Keratinocyte (primary cell): Measurements from ENCODE around the gene KIF24. TPM values are rescaled to one million over a fixed set of nuclear protein-coding genes. Genes with fewer than 3 reads are reported as not detected.
"Not testable (repeated sequence)": the region's sequence is repeated elsewhere in the genome, so short reads cannot be mapped to it uniquely, and the experiment has no call there.

ENCODE experiments used
- DNase-seq: peaks from one replicate; pipeline ENCODE4 v3.0.0-alpha.2; 2011; ENCODE audit warnings: low read depth, missing footprints, low spot score
- FAIRE-seq: peaks from 2 replicates; lab custom pipeline; 2011; peaks lifted over from hg19 to GRCh38; lab: Jason Lieb, UNC
- H2AFZ ChIP-seq: 2 replicates; pipeline ENCODE4 v1.6.0; 2012; ENCODE audit warnings: low read length, control low read depth, inconsistent platforms; ENCODE audit not compliant: control insufficient read depth
- H3K27ac ChIP-seq: 2 replicates; pipeline ENCODE4 v1.5.1; 2011; ENCODE audit warnings: low read length; ENCODE audit not compliant: control insufficient read depth, insufficient read depth
- H3K27me3 ChIP-seq: 3 replicates; pipeline ENCODE4 v1.6.0; 2011; ENCODE audit warnings: low read length; ENCODE audit not compliant: control insufficient read depth, insufficient read depth; ENCODE audit errors: extremely low read depth
- H3K36me3 ChIP-seq, 2 experiments: 2 replicates in 1 of 2; 3 replicates in 1 of 2; pipeline ENCODE4 v1.5.1; 2011; ENCODE audit warnings: low read length in 2 of 2, mild to moderate bottlenecking in 1 of 2; ENCODE audit not compliant: control insufficient read depth in 2 of 2, insufficient read depth in 2 of 2; ENCODE audit errors: extremely low read depth in 1 of 2
- H3K4me1 ChIP-seq: 3 replicates; pipeline ENCODE4 v1.5.1; 2011; ENCODE audit warnings: low read length; ENCODE audit not compliant: control insufficient read depth, insufficient read depth; ENCODE audit errors: extremely low read depth
- H3K4me2 ChIP-seq: 3 replicates; pipeline ENCODE4 v1.6.0; 2011; ENCODE audit warnings: low read depth, low read length; ENCODE audit not compliant: control insufficient read depth, insufficient read depth; ENCODE audit errors: extremely low read depth
- H3K4me3 ChIP-seq, 3 experiments: fragments of 200-600 bp in 1 of 3; sonication (generic) in 1 of 3; 2 replicates in 2 of 3; 3 replicates in 1 of 3; pipeline ENCODE4 v1.5.1; 2011 to 2016; ENCODE audit warnings: low read length in 3 of 3, mild to moderate bottlenecking in 3 of 3, control low read depth in 2 of 3, inconsistent platforms in 1 of 3, low read depth in 1 of 3, mixed read lengths in 1 of 3, mixed run types in 1 of 3, moderate library complexity in 1 of 3; ENCODE audit not compliant: control insufficient read depth in 2 of 3, insufficient read depth in 2 of 3; ENCODE audit errors: extremely low read depth in 1 of 3
- H3K79me2 ChIP-seq: 2 replicates; pipeline ENCODE4 v1.6.0; 2012; ENCODE audit warnings: low read length; ENCODE audit not compliant: control insufficient read depth, insufficient read depth
- H3K9ac ChIP-seq: 3 replicates; pipeline ENCODE4 v1.6.0; 2011; ENCODE audit warnings: low read length; ENCODE audit not compliant: control insufficient read depth, insufficient read depth; ENCODE audit errors: extremely low read depth
- H3K9me1 ChIP-seq: 3 replicates; pipeline ENCODE4 v1.6.0; 2011; ENCODE audit warnings: low read length; ENCODE audit not compliant: control insufficient read depth, insufficient read depth; ENCODE audit errors: extremely low read depth
- H3K9me3 ChIP-seq: 2 replicates; pipeline ENCODE4 v1.5.1; 2012; ENCODE audit warnings: low read depth, low read length; ENCODE audit not compliant: control insufficient read depth
- H4K20me1 ChIP-seq: 3 replicates; pipeline ENCODE4 v1.6.0; 2011; ENCODE audit warnings: low read length; ENCODE audit not compliant: control insufficient read depth, insufficient read depth; ENCODE audit errors: extremely low read depth
- CTCF ChIP-seq, 3 experiments: IDR thresholded peaks in 1 of 3; conservative IDR thresholded peaks in 1 of 3; optimal IDR thresholded peaks in 1 of 3; 2 replicates in 2 of 3; 3 replicates in 1 of 3; pipeline versions ENCODE3 to v1.5.1; 2011; ENCODE audit warnings: low read length in 3 of 3, mild to moderate bottlenecking in 3 of 3, moderate library complexity in 2 of 3, control low read depth in 1 of 3, inconsistent platforms in 1 of 3; ENCODE audit not compliant: insufficient read depth in 2 of 3; ENCODE audit errors: extremely low read depth in 1 of 3
- EZH2 ChIP-seq: IDR thresholded peaks from one replicate; pipeline ENCODE4 v1.6.1; 2012; ENCODE audit warnings: inconsistent platforms, mild to moderate bottlenecking, low read length, moderate library complexity
- dilution Hi-C: fragments of 300-500 bp; cut with MboI; formaldehyde crosslinking; loops from one replicate; pipeline ENCODE4 v1.7.0; 2020; ENCODE audit warnings: low sequenced_read_pairs; ENCODE audit not compliant: extremely low pct_ligation_motif_present
- polyA plus RNA-seq, 5 experiments: library from polyadenylated mRNA; depleted of rRNA in 3 of 5; stranded (reverse) in 3 of 5; stranded (forward) in 1 of 5; unstranded in 1 of 5; fragments of >200 nt; gene quantifications; 1 replicate in 1 of 5; 2 replicates in 3 of 5; 3 replicates in 1 of 5; pipeline versions ENCODE4 v1.2.1 to v1.2.3, GENCODE V29; 2011 to 2012; ENCODE audit warnings: missing spikeins in 2 of 5, low read depth in 1 of 5, low replicate concordance in 1 of 5

The KIF24 gene
- polyA plus RNA-seq, 1 donor (not counting 4 experiments of a cell fraction or from before 2014, with no cell fraction given) = 1.8 TPM

GRCh38 chr9:34363619-34364351 is 34.7 kb upstream of the KIF24 start:
- H3K4me1 ChIP-seq = no peaks in the 10 kb centered on the region
- no peaks in the 10 kb centered on the region for H4K20me1 ChIP-seq
- H3K27me3 ChIP-seq = no peaks in the 10 kb centered on the region
- no peaks in the 10 kb centered on the region for H3K79me2 ChIP-seq
- H3K9ac ChIP-seq = no peak overlapping the region
- peaks cover 0 to 2% of the 10 kb centered on the region in 2 experiments for H3K36me3 ChIP-seq
- H3K9me1 ChIP-seq = no peaks in the 10 kb centered on the region
- no peak overlapping the region for H3K4me2 ChIP-seq
- DNase-seq (no peak), FAIRE-seq (no peak)
- dilution Hi-C loops = no loop called here
- H2AFZ ChIP-seq = no peak overlapping the region
- H3K4me3 ChIP-seq = no peak overlapping the region
- no peak for TF ChIP-seq CTCF (optimal IDR thresholded peaks at IDR 0.05 in 1 of 3, IDR thresholded peaks at IDR 0.05 in 1 of 3, conservative IDR thresholded peaks at IDR 0.05 in 1 of 3; ENCODE audit: extremely low read depth in 1 of 3, insufficient read depth in 2 of 3, low read length in 3 of 3)
- no peak for TF ChIP-seq EZH2
- H3K27ac ChIP-seq = no peak overlapping the region
- H3K9me3 ChIP-seq = no peaks in the 10 kb centered on the region

- DNase-seq (no peak), FAIRE-seq (no peak)
- Histone ChIP-seq H3K4me1 (no peaks in the 10 kb centered on the region), H3K9me1 (no peaks in the 10 kb centered on the region), H2AFZ (no peak overlapping the region), H3K4me3 (no peak overlapping the region), H3K79me2 (no peaks in the 10 kb centered on the region), H3K4me2 (no peak overlapping the region), H3K27ac (no peak overlapping the region), H3K9me3 (no peaks in the 10 kb centered on the region), H3K9ac (no peak overlapping the region), H3K36me3 (peaks cover 0 to 2% of the 10 kb centered on the region in 2 experiments), H4K20me1 (no peaks in the 10 kb centered on the region), H3K27me3 (no peaks in the 10 kb centered on the region)
- dilution Hi-C loops = no loop called here
- TF ChIP-seq CTCF (optimal IDR thresholded peaks at IDR 0.05 in 1 of 3, IDR thresholded peaks at IDR 0.05 in 1 of 3, conservative IDR thresholded peaks at IDR 0.05 in 1 of 3; ENCODE audit: extremely low read depth in 1 of 3, insufficient read depth in 2 of 3, low read length in 3 of 3) (no peak), EZH2 (no peak)
Measured at GRCh38 chr9:34362614-34363214, 33.6 kb upstream of the KIF24 start.

GRCh38 chr9:34352957-34353356 is 23.9 kb upstream of the KIF24 start:
- H3K4me1 ChIP-seq, H2AFZ ChIP-seq, H4K20me1 ChIP-seq, H3K36me3 ChIP-seq, H3K79me2 ChIP-seq, dilution Hi-C loops, H3K9ac ChIP-seq, H3K4me3 ChIP-seq, H3K27ac ChIP-seq, DNase-seq, H3K9me3 ChIP-seq, FAIRE-seq, H3K4me2 ChIP-seq, H3K9me1 ChIP-seq, H3K27me3 ChIP-seq: not testable (repeated sequence)
